Stomach (tissue), 4 donors: ENCODE data around the gene SLC29A3.

Experiments used
- CTCF ChIP-seq, 7 experiments: fragments of 450-650 bp in 4 of 7; fragments of 200-600 bp in 3 of 7; sonication (generic) in 3 of 7; IDR thresholded peaks; one replicate each; pipeline ENCODE4 v1.5.1; 2016 to 2019; ENCODE audit warnings: antibody characterized with exemption in 7 of 7, control low read depth in 2 of 7, mild to moderate bottlenecking in 1 of 7
- EP300 ChIP-seq: sonication (generic); formaldehyde crosslinking; IDR thresholded peaks from one replicate; pipeline ENCODE4 v1.6.1; 2017; ENCODE audit warnings: antibody characterized with exemption
- POLR2A ChIP-seq, 4 donors: fragments of 450-650 bp; IDR thresholded peaks; one replicate each; pipeline ENCODE4 v1.6.1; 2016; ENCODE audit warnings: antibody characterized with exemption in 4 of 4, control low read depth in 2 of 4, mild to moderate bottlenecking in 1 of 4, moderate library complexity in 1 of 4

- no peak for TF ChIP-seq CTCF (IDR thresholded peaks at IDR 0.05)
- TF ChIP-seq POLR2A (IDR thresholded peaks at IDR 0.05) = no peak
- TF ChIP-seq EP300 = no peak
These were observed 59.5 kb downstream of the SLC29A3 start for GRCh38 chr10:71378336-71379117.
